ENCODE measurements around the gene IFITM1.
"Not testable (repeated sequence)": the region's sequence is repeated elsewhere in the genome, so short reads cannot be mapped to it uniquely, and the experiment has no call there.

The IFITM1 gene

DNA sequence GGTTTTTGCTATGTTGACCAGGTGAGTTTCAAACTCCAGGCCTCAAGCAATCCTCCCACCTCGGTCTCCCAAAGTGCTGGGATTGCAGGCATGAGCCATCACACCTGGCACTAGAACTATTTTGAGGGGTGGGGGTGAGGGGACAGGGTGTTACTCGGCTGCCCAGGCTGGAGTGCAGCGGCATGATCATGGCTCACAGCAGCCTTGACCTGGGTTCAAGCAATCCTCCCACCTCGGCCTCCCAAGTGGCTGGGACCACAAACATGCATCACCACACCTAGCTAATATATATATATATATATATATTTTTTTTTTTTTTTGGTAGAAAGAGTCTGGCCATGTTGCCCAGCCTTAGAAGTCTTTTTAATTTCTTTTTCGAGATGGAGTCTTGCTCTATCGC is 23.9 kb downstream of the IFITM1 start:
- in situ Hi-C loops (cut with HindIII; ENCODE audit: low sequenced_read_pairs) = loop anchor here (10.0 kb wide), 1 partner anchor 117 kb away; the partner anchor contains the start of gene PTDSS2

DNA sequence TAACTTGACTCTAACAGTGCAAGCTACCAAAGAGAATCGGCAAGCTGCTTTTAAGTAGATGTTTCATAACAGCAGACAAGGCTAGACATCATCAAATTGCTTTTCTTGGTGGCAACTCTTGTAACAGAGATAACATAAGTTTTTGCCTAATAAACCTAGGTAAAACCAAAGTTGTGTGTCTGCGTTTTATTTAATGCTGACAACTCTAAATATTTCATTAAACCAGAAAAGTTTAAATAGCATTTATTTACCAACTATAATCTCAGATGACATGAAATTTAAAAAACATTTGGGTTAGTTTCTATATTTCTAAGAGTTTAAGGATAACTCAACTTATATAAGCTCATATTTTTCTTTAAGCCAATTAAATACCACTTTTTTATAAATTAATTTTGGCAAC is 26.1 kb downstream of the IFITM1 start:
- in situ Hi-C loops (cut with HindIII; ENCODE audit: low sequenced_read_pairs) = loop anchor here (10.0 kb wide), 1 partner anchor 115 kb away; the partner anchor contains the start of gene PTDSS2

DNA sequence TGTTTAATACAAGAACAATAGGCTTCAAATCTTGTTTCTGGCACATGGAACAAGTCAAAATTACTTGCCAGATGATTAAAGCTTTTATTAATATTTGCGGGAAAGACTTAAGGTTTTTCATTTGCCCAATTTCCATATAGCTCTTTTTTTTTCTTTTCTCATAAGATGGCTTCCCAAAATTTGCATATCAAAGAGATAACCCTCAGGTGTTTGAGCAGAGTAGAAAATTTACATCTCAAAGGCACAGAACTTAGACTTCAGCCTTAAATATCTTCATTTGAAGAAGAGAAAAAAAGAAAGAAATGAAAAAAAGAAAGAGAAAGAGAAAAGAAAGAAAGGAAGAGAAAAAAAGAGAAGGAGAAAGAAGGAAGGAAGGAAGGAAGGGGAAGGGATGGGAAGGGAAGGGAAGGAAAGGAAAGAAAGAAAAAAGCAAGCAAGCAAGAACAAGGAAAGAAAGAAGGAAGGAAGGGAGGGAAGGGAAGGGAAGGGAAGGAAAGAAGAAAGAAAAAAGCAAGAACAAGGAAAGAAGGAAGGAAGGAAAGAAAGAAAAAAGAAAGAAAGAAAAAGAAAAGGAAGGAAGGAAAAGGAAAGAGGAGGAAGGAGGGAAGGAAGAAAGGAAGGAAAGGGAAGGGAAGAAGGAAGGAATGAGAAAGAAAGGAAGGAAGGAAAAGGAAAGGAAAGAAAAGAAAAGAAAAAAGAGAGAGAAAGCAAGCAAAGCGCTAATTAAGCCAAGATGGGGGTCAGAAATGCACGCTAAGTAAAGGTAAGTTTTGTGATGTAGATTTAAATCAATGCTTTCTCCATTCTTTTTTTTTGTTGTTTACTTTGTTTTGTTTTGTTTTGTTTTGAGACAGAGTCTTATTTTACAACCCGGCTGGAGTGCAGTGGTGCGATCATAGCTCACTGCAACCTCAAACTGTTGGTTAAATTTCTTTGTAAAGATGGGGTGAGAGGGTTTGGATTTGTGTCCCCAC is 27.0 kb downstream of the IFITM1 start:
- in situ Hi-C loops (cut with HindIII; ENCODE audit: low sequenced_read_pairs) = no loop called here

DNA sequence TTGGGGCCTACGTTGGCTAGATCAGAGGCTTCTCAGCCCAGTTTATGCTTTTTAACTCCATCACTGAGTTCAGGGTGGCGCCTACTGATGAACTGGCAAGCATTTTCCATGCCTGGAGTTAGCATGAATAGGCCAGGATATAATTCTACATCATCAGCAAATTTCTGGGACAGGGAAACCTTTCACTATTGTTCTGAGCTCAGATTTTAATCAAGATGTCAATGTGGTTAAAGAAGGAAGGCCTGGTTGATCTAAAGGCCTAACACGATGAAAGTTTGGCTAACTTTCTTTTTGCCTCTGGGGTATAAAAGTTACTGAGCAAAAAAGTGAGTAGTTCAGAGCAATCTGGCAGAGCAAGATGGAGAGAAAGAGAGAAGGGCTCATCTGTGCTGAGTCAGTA is 28.5 kb downstream of the IFITM1 start:
- in situ Hi-C loops (cut with HindIII; ENCODE audit: low sequenced_read_pairs) = no loop called here

DNA sequence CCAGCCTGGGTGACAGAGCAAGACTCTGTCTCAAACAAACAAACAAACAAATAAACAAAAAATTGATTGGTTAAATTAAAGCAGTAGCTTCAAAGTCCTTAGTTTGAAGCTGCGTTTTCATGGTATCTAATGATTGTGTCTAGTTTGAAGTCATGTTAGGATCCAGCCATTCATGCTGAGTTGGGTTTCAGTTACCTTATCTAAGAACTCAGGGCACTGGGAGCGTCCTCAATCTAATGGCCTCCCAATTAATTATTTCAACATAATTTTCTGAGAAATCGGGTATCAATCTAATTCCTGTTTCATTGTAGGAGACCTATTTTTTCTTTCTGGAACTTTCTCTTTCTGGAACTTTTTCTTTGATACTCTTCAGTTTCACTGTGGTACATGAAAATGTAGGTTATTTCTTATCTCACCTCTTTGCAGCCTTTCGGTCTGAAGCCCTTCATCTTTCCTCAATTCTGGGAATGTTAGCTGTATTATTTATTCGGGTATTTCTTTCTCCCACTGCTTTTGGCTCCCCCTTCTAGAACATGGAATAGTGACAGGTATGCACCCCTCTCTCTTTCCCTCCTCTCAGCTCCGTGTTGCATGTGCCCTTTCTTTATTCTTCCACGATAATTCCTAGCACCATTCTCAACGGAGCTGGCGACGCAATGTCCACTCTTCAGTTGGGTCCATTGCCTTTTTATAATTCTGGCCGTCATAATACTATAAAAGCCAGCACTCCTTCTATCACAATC is 31.2 kb downstream of the IFITM1 start:
- in situ Hi-C loops (cut with HindIII; ENCODE audit: low sequenced_read_pairs) = no loop called here

DNA sequence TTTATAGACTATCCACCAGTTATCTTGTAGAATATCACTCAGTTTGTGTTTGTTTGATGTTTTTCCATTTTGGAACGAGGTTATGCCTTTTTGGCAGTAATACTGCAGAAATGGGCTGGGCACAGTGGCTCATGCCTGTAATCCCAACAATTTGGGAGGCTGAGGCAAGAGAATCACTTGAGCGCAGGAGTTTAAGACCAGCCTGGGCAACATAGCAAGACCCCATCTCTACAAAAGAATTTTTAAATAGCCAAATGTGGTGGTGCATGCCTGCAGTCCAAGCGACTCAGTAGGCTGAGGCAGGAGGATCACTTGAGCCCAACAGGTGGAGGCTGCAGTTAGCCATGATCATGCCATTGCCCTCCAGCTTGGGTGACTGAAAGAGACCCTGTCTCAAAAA is 32.7 kb downstream of the IFITM1 start:
- in situ Hi-C loops (cut with HindIII; ENCODE audit: low sequenced_read_pairs) = no loop called here

DNA sequence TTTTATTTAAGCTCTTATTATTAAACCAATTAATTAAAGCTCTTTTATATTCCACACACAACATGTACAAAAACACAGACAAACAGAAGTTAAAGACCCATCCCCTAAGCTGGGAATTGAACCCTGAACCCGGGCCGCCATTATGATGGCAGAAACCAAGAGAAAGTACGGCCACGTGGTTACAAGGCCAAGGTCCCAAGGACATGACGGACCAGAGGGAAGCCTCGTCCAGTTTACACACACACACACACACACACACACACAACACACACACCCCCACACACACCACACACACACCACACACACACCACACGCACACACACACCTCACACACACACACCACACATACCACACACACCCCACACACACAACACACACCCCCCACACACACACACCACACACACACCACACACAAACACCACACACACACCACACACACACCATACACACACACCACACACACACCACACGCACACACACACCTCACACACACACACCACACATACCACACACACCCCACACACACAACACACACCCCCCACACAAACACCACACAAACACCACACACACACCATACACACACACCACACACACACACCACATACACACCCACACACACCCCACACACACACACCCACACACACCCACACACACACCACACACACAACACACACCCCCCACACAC is 35.6 kb downstream of the IFITM1 start:
- in situ Hi-C loops (cut with HindIII; ENCODE audit: low sequenced_read_pairs) = not testable (repeated sequence)

DNA sequence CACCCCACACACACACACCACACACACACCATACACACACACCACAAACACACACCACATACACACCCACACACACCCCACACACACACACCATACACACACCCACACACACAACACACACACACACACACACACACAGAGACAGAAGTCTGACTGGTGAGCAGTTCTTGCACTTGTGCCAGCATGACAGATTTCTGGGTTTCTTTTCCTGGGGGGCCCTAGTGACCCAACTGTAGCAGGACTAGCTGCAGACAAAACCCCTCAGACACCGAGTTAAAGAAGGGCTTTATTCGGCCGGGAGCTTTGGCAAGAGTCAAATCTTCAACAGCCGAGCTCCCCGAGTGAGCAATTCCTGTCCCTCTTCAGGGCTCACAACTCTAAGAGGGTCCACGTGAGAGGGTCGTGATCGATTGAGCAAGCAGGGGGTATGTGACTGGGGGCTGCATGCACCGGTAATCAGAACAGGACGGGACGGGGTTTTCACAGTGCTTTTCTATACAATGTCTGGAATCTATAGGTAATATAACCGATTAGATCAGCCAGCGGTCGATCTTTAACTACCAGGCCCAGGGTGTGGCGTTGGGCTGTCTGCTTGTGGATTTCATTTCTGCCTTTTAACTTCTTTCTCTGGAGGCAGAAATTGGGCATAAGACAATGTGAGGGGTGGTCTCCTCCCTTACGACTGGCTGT is 36.3 kb downstream of the IFITM1 start:
- in situ Hi-C loops (cut with HindIII; ENCODE audit: low sequenced_read_pairs) = not testable (repeated sequence)

DNA sequence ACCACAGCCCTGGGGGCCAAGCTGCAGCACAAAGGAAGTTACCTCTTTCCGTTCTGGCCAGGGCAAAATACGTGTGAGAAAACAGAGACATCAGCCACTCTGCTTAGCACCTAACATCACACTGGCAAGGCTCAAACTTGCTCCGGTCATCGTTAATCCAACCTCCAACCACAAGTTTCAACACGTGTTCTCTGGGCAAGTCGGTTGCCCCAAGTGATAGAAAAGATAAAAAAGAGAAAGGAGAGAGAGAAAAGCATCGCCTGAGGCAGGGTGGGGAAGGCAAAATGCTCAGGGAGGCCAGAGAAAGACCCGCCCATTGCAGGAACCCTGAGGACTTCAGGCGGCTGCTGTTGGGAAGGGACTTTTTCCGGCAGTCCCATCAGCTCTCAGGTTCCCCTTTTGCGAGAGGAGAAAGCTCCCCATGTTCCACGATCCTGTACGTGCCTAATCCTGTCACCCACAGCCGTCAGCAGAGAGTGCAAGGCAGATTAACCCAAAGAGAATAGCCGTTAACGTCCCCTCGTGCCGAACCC is 36.9 kb downstream of the IFITM1 start:
- in situ Hi-C loops (cut with HindIII; ENCODE audit: low sequenced_read_pairs) = no loop called here

DNA sequence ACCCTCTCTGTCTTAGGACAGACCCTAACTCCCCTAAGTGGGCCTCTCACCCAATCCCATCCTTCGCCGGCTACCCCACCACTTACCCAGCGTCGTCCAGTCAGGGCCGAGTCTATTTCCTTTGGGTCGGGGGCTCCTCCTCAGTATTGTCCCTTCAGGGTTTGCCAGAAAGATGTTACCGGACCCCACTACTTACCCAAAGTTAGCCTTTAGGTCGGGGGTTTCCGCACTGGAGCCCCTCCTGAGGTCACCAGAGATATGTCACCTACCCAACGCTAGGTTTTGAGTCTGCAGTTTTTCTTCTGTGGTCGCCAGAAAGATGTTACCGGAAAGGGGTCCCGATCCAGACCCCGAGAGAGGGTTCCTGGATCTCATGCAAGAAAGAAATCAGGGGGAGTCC is 37.6 kb downstream of the IFITM1 start:
- in situ Hi-C loops (cut with HindIII; ENCODE audit: low sequenced_read_pairs) = no loop called here

DNA sequence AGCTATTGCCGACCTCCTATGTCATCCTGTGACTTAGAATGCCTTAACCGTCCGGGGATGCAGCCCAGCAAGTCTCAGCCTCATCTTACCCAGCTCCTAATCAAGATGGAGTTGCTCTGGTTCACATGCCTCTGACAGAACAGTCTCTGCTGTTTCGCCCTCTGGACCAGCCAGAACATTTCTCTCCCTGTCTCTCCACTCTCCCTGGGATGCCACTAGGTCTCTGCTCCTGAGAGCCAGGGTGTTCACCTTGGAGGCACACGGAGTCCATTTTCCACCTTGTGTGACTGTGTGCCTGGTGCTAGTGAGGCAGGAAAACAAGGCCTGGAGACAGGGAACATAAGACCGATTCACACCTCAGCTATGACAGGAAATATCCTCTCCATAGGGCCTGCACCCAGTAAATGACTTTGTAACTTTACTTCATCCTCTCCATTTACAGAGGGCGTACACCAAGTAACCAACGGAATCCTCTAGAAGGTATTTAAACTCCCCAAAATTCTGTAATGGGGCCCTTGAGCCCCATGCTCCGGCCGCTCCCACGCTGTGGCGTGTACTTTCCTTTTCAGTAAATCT is 38.7 kb downstream of the IFITM1 start:
- in situ Hi-C loops (cut with HindIII; ENCODE audit: low sequenced_read_pairs) = no loop called here

DNA sequence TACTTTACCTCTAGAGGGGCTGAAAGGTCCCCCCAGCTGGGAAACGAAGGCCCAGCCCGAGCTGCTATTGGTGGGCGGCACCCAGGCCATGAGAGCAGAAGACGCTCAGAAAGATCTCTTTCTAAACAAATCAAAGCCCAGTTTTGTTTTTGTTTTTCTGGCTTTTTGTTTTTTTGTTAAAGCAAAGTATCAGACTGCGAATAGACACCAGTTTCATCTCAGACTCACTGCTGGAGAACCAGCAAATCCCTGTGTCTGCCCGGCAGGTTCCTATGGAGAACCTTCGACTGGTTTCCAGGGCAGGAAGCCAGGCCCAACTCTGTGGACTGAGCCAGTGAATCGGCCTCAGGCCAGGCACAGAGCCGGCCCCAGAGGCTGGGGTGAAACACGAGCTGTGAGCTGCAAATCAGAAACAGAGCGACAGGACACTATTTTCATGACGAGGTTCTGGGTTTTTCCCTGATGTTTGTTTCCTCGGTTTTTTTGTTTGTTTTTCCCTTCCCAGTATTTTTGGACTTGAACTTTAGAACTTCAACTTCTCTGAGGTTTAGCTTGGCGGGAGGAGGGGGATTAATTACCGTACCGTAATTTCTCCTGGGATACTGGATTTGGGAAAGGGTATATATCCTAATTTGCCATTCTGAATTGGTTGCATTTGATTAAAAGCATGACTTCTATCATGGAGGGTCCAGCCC is 39.5 kb downstream of the IFITM1 start:
- in situ Hi-C loops (cut with HindIII; ENCODE audit: low sequenced_read_pairs) = no loop called here

DNA sequence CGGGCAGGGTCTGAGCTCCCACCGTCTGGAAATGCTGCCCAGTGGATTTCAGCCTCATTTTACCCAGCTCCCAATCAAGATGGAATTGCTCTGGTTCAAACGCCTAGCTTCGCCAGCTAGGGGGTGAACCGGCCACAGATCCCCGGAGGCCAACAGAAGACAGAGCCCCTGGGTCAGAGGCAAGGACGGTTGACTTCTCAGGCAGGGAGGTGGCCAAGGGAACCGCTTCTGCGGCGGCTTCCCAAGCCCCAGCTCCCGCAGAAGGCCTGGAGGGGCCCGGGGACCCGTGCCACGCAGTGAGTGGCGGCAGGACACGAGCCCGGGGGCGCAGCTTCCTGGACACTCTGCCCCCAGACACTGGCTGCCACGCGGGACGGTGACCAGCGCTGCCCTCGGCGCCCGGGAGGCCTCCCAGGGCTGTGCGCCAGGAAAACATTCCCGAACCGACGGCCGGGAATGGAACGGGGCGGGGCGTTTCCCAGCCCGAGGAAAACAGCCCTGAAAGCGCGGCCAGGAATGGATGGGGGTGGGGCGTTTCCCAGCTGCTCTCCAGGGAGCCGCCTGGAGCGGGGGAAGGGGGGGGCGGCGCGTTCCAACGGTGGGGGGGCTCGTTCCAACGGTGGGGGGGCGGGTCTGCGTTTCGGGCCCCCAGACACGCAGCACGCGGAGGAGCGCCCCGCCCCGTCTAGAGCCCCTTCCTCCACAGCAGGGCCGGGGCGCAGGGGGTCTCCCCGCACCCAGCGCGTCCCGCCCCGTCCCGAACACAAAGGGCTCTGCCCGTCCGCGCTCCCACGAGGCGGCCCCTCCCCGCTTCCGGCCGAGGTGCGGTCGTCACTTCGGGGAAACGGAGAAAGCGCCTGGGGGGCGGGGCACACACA is 42.0 kb downstream of the IFITM1 start:
- in situ Hi-C loops (cut with HindIII; ENCODE audit: low sequenced_read_pairs) = loop anchor here (5.0 kb wide), 1 partner anchor 104 kb away; no protein-coding TSS in a partner anchor

DNA sequence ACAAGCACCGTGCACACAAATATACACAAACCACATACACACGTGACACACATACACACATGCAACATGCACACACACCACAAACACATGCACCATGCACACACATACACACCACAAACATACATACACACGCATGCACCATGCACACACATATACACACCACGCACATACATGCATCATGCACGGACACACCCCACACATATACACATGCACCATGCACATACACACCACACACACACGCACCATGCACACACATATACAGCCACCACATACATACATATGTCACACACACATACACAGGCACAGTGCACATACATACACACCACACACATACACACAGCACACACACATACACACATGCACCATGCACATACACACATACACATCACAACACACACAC is 42.8 kb downstream of the IFITM1 start:
- in situ Hi-C loops (cut with HindIII; ENCODE audit: low sequenced_read_pairs) = loop anchor here (5.0 kb wide), 1 partner anchor 104 kb away; no protein-coding TSS in a partner anchor

DNA sequence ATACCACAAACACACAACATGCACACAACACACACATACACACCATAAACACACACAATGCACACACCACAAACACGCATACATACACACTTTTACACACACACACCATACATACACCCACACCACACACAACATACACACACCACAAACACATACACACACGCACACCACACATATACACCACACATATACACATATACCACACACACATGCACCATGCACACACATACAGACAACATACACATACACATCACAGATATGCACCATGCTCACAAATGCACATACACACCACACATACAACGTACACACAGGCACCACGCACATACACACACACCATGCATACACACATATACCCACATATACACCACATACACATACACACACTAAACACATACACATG is 43.7 kb downstream of the IFITM1 start:
- in situ Hi-C loops (cut with HindIII; ENCODE audit: low sequenced_read_pairs) = loop anchor here (5.0 kb wide), 1 partner anchor 105 kb away; no protein-coding TSS in a partner anchor

DNA sequence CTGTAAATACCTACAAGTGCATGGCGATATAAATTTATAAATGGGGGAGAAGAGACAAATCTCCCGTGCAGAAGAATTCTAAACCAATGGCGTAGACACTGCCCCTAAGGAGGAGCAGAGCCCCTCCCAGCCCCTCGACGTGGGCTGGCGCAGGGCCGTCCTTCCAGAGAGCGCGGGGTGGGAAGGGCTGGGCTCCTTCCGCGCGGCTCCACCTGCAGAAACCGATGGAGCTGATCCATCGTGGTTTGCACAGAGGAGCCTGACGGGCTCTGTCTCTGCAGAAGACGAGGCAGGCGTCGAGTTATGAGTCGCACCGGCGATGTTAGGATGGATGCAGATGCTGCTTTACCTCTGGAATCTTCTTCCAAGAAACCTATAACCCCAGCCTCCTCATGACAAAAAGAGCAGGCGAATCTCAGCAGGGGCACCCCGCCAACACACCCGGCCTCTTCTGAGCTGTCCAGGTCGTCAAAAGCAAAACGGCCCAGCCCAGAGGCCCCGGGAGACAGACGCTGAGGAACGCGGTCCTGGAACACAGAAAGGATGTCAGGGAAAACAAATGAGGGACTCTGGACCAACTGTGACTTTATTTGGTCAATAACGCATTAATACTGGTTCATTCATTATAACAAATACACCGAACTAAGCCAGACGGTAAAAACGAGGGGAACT is 44.4 kb downstream of the IFITM1 start:
- in situ Hi-C loops (cut with HindIII; ENCODE audit: low sequenced_read_pairs) = loop anchor here (5.0 kb wide), 1 partner anchor 106 kb away; no protein-coding TSS in a partner anchor

DNA sequence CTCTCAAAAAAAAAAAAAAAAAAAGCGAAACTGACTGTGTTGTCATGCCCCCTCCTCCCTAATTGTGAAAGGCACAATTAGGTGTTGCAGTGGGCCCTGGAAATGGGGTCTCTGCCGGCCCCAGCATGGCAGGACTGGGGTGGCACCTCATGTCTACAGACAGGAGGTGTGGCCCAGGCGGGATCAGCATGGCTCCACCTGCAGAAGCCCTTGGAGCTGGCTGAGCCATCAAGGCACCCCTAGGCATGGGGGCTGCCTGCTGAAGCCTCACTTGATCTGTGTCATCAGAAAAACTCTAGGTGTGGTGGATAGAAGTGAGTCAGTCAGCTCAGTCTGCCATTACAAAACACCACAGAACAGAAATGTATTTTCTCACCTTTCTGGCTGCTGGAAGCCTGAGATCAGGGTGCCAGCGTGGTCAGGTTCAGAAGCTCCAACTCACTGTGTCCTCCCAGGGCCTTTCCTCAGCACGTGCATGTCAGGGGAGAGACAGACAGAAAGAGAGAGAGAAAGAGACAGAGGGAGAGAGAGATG is 45.4 kb downstream of the IFITM1 start:
- in situ Hi-C loops (cut with HindIII; ENCODE audit: low sequenced_read_pairs) = loop anchor here (5.0 kb wide), 1 partner anchor 107 kb away; no protein-coding TSS in a partner anchor
